Calu3 (cell line): ENCODE measurements around the gene CDH18. TPM values are rescaled to one million over a fixed set of nuclear protein-coding genes. Genes with fewer than 3 reads are reported as not detected.

ENCODE experiments used
- BruUV-seq: library from RNA; stranded (reverse); fragments of 400-500 nt; replicated peaks from 2 replicates; lab custom pipeline; 2021; lab: Mats Ljungman, UMichigan
- CTCF ChIA-PET: fragments of 300-600 bp; sonication (Branson Sonifier 250); formaldehyde crosslinking; loops from one replicate; lab custom pipeline; 2022; ENCODE audit warnings: antibody characterized with exemption; lab: Charles Lee
- DNase-seq: peaks from one replicate; pipeline ENCODE4 v3.0.0; 2022
- H3K27ac Mint-ChIP-seq: one replicate; pipeline ENCODE4 v1.8.0; 2022; ENCODE audit warnings: mixed read lengths; ENCODE audit not compliant: unreplicated experiment
- H3K27me3 Mint-ChIP-seq: one replicate; pipeline ENCODE4 v1.8.0; 2022; ENCODE audit warnings: mixed read lengths; ENCODE audit not compliant: unreplicated experiment
- H3K36me3 Mint-ChIP-seq: one replicate; pipeline ENCODE4 v1.8.0; 2022; ENCODE audit warnings: mild to moderate bottlenecking, moderate library complexity, mixed read lengths; ENCODE audit not compliant: insufficient read depth, unreplicated experiment
- H3K4me1 Mint-ChIP-seq: one replicate; pipeline ENCODE4 v1.8.0; 2022; ENCODE audit warnings: mild to moderate bottlenecking, low read depth, mixed read lengths; ENCODE audit not compliant: unreplicated experiment
- H3K4me3 Mint-ChIP-seq: one replicate; pipeline ENCODE4 v1.8.0; 2022; ENCODE audit warnings: mild to moderate bottlenecking, low read depth, moderate library complexity, mixed read lengths; ENCODE audit not compliant: unreplicated experiment
- H3K9me3 Mint-ChIP-seq: one replicate; pipeline ENCODE4 v1.8.0; 2022; ENCODE audit warnings: low read depth, mixed read lengths; ENCODE audit not compliant: unreplicated experiment
- CTCF ChIP-seq: fragments of 200-600 bp; IDR thresholded peaks from one replicate; pipeline ENCODE4 v1.8.0; 2022; ENCODE audit warnings: antibody characterized with exemption; ENCODE audit not compliant: unreplicated experiment
- intact Hi-C: fragments of 100-400 bp; cut with micrococcal nuclease; formaldehyde crosslinking; loops from one replicate; pipeline ENCODE4 v1.10.0; 2022; ENCODE audit not compliant: unreplicated experiment
- total RNA-seq: library from RNA; stranded (reverse); gene quantifications from 2 replicates; pipeline ENCODE4 v1.2.3, GENCODE V29; 2022

CDH18 gene
- total RNA-seq, 1 experiment from 2014 or later, result not detected

GRCh38 chr5:19619571-19619970, 368.4 kb downstream of the CDH18 start:
- H3K36me3 Mint-ChIP-seq, result no peaks in the 10 kb centered on the region
- no peak for TF ChIP-seq CTCF
- DNase-seq, result no peak
- H3K27me3 Mint-ChIP-seq, result no peaks in the 10 kb centered on the region
- CTCF ChIA-PET, result no interaction called here
- H3K4me3 Mint-ChIP-seq, result no peak overlapping the region
- peaks cover under 1% of the 10 kb centered on the region for H3K9me3 Mint-ChIP-seq
- intact Hi-C loops, result no loop called here
- H3K27ac Mint-ChIP-seq, result no peak overlapping the region
- no TSS peak for BruUV-seq
- no peaks in the 10 kb centered on the region for H3K4me1 Mint-ChIP-seq

- no peak for DNase-seq
- no peak for TF ChIP-seq CTCF
- no peaks in the 10 kb centered on the region for H3K4me1 Mint-ChIP-seq
- no peak overlapping the region for H3K4me3 Mint-ChIP-seq
- no TSS peak for BruUV-seq
- CTCF ChIA-PET, result no interaction called here
- no peaks in the 10 kb centered on the region for H3K9me3 Mint-ChIP-seq
- intact Hi-C loops, result no loop called here
- no peak overlapping the region for H3K27ac Mint-ChIP-seq
- no peaks in the 10 kb centered on the region for H3K27me3 Mint-ChIP-seq
- no peaks in the 10 kb centered on the region for H3K36me3 Mint-ChIP-seq
Measured at GRCh38 chr5:19616701-19617215, 371.2 kb downstream of the CDH18 start.

- no peak for TF ChIP-seq CTCF
- Mint-ChIP-seq H3K9me3 (no peaks in the 10 kb centered on the region), H3K4me1 (no peaks in the 10 kb centered on the region), H3K27me3 (no peaks in the 10 kb centered on the region), H3K4me3 (no peak overlapping the region), H3K36me3 (no peaks in the 10 kb centered on the region), H3K27ac (no peak overlapping the region)
- no TSS peak for BruUV-seq
- CTCF ChIA-PET, result no interaction called here
- intact Hi-C loops, result no loop called here
- no peak for DNase-seq
Measured at GRCh38 chr5:19615661-19616060, 372.3 kb downstream of the CDH18 start.

- no peak overlapping the region for H3K4me3 Mint-ChIP-seq
- intact Hi-C loops, result no loop called here
- no TSS peak for BruUV-seq
- no peaks in the 10 kb centered on the region for H3K36me3 Mint-ChIP-seq
- no peaks in the 10 kb centered on the region for H3K4me1 Mint-ChIP-seq
- H3K9me3 Mint-ChIP-seq, result no peaks in the 10 kb centered on the region
- H3K27ac Mint-ChIP-seq, result no peak overlapping the region
- TF ChIP-seq CTCF, result no peak
- DNase-seq, result no peak
- H3K27me3 Mint-ChIP-seq, result no peaks in the 10 kb centered on the region
- CTCF ChIA-PET, result no interaction called here
Measured at GRCh38 chr5:19615071-19615470, 372.9 kb downstream of the CDH18 start.
